GM23248 (cell line): ENCODE results near the gene SLC44A5. TPM values are rescaled to one million over a fixed set of nuclear protein-coding genes. Genes with fewer than 3 reads are reported as not detected.

Source experiments
- DNase-seq: peaks from one replicate; pipeline ENCODE4 v3.0.0-alpha.2; 2015
- H2AFZ ChIP-seq: fragments of 200-600 bp; sonication (generic); 2 replicates; pipeline ENCODE4 v1.6.1; 2016; ENCODE audit warnings: antibody characterized with exemption
- H3F3A ChIP-seq: fragments of 200-600 bp; sonication (generic); 2 replicates; pipeline ENCODE4 v1.6.1; 2016; ENCODE audit warnings: mild to moderate bottlenecking, antibody characterized with exemption, mixed run types; ENCODE audit not compliant: insufficient read depth
- H3K27ac ChIP-seq: fragments of 200-600 bp; sonication (generic); 2 replicates; pipeline ENCODE4 v1.5.1; 2016; ENCODE audit warnings: mild to moderate bottlenecking
- H3K27me3 ChIP-seq: fragments of 200-600 bp; sonication (generic); replicated peaks from 2 replicates; pipeline ENCODE4 v1.6.1; 2016; ENCODE audit warnings: mild to moderate bottlenecking; ENCODE audit not compliant: insufficient read depth
- H3K36me3 ChIP-seq: fragments of 200-600 bp; sonication (generic); 2 replicates; pipeline ENCODE4 v1.6.1; 2016; ENCODE audit warnings: low read depth, mild to moderate bottlenecking
- H3K4me1 ChIP-seq: fragments of 200-600 bp; sonication (generic); 2 replicates; pipeline ENCODE4 v1.6.1; 2016; ENCODE audit warnings: mild to moderate bottlenecking; ENCODE audit not compliant: insufficient read depth
- H3K4me2 ChIP-seq: fragments of 200-600 bp; sonication (generic); one replicate; pipeline ENCODE4 v1.6.1; 2016; ENCODE audit warnings: mild to moderate bottlenecking; ENCODE audit not compliant: unreplicated experiment
- H3K4me3 ChIP-seq: fragments of 200-600 bp; sonication (generic); 2 replicates; pipeline ENCODE4 v1.5.1; 2016; ENCODE audit warnings: mild to moderate bottlenecking
- H3K79me2 ChIP-seq: fragments of 200-600 bp; sonication (generic); 2 replicates; pipeline ENCODE4 v1.6.1; 2016; ENCODE audit warnings: mild to moderate bottlenecking; ENCODE audit not compliant: insufficient read depth
- H3K9ac ChIP-seq: fragments of 200-600 bp; sonication (generic); 2 replicates; pipeline ENCODE4 v1.6.1; 2016; ENCODE audit warnings: mild to moderate bottlenecking
- H3K9me2 ChIP-seq: fragments of 200-600 bp; sonication (generic); 2 replicates; pipeline ENCODE4 v1.6.1; 2016; ENCODE audit warnings: mixed run types, mild to moderate bottlenecking, moderate library complexity; ENCODE audit not compliant: insufficient read depth
- H3K9me3 ChIP-seq: fragments of 200-600 bp; sonication (generic); one replicate; pipeline ENCODE4 v1.6.1; 2017; ENCODE audit warnings: low read depth
- H4K20me1 ChIP-seq: fragments of 200-600 bp; sonication (generic); 2 replicates; pipeline ENCODE4 v1.6.0; 2016; ENCODE audit not compliant: insufficient read depth
- EZH2 ChIP-seq: fragments of 200-600 bp; sonication (generic); IDR thresholded peaks from 2 replicates; pipeline ENCODE4 v1.6.1; 2018; ENCODE audit warnings: antibody characterized with exemption, mild to moderate bottlenecking; ENCODE audit not compliant: insufficient read depth, poor library complexity, severe bottlenecking
- EZH2phosphoT487 ChIP-seq: fragments of 200-600 bp; sonication (generic); IDR thresholded peaks from 2 replicates; pipeline ENCODE4 v1.6.1; 2018; ENCODE audit warnings: antibody characterized with exemption, moderate library complexity, mild to moderate bottlenecking, low read depth; ENCODE audit not compliant: insufficient read depth
- WGBS, 2 experiments: methylation state at CpG; one replicate each; pipeline ENCODE4 v1.1.6; 2015 to 2017; ENCODE audit warnings: low lambda C conversion rate in 2 of 2, low coverage in 1 of 2; ENCODE audit errors: missing lambda C conversion rate in 2 of 2; 5-methylcytosine and 5-hydroxymethylcytosine counted together
- in situ Hi-C: fragments of 300-500 bp; cut with MboI; formaldehyde crosslinking; loops from 2 replicates; pipeline ENCODE4 v1.15.0; 2020
- polyA plus RNA-seq: library from polyadenylated mRNA; unstranded; fragments of >200 nt; fragmentation: Nextera tagmentation; extraction: Ambion mirVana; gene quantifications from 2 replicates; pipeline ENCODE4 v1.2.1, GENCODE V29; 2016
- total RNA-seq: library from RNA; depleted of rRNA; stranded (reverse); fragments of >200 nt; shearing (Covaris generic); gene quantifications from 2 replicates; pipeline ENCODE4 v1.2.3, GENCODE V29; 2014

Gene SLC44A5
- total and polyA plus RNA-seq, 2 experiments from 2014 or later = not detected

GRCh38 chr1:75542818-75543570 lies 67.9 kb downstream of the SLC44A5 start:
- DNase-seq = no peak
- Histone ChIP-seq H2AFZ (no peak overlapping the region), H3K27ac (no peak overlapping the region), H3K9me3 (no peaks in the 10 kb centered on the region), H3K4me3 (no peak overlapping the region), H3K9me2 (no peaks in the 10 kb centered on the region), H3K4me2 (no peak overlapping the region), H3F3A (no peaks in the 10 kb centered on the region), H3K9ac (no peak overlapping the region), H3K4me1 (no peaks in the 10 kb centered on the region), H3K27me3 (no peaks in the 10 kb centered on the region), H3K79me2 (no peaks in the 10 kb centered on the region), H4K20me1 (no peaks in the 10 kb centered on the region), H3K36me3 (no peaks in the 10 kb centered on the region)
- TF ChIP-seq EZH2 = no peak
- TF ChIP-seq EZH2phosphoT487 = no peak
- WGBS, 2 experiments = 62 to 73% methylated on average over 5 of the region's 5 CpGs
- in situ Hi-C loops = no loop called here

GRCh38 chr1:75539230-75540116 lies 71.4 kb downstream of the SLC44A5 start:
- Histone ChIP-seq H2AFZ (no peak overlapping the region), H3K4me3 (no peak overlapping the region), H3K9me2 (no peaks in the 10 kb centered on the region), H3K4me2 (no peak overlapping the region), H3K9me3 (no peaks in the 10 kb centered on the region), H3K27ac (no peak overlapping the region), H3K36me3 (no peaks in the 10 kb centered on the region), H3K27me3 (no peaks in the 10 kb centered on the region), H3F3A (no peaks in the 10 kb centered on the region), H3K79me2 (no peaks in the 10 kb centered on the region), H3K9ac (no peak overlapping the region), H4K20me1 (no peaks in the 10 kb centered on the region), H3K4me1 (no peaks in the 10 kb centered on the region)
- peak; percentile 4 for DNase-seq
- 34 to 41% methylated on average over 6 of the region's 6 CpGs for WGBS, 2 experiments
- in situ Hi-C loops = no loop called here
- TF ChIP-seq EZH2 (no peak), EZH2phosphoT487 (no peak)

GRCh38 chr1:75533085-75533484 lies 77.8 kb downstream of the SLC44A5 start:
- TF ChIP-seq EZH2phosphoT487 (no peak), EZH2 (no peak)
- Histone ChIP-seq H3K27me3 (no peaks in the 10 kb centered on the region), H2AFZ (no peak overlapping the region), H3K9me3 (no peaks in the 10 kb centered on the region), H3K27ac (no peak overlapping the region), H3K79me2 (no peaks in the 10 kb centered on the region), H4K20me1 (no peaks in the 10 kb centered on the region), H3K36me3 (no peaks in the 10 kb centered on the region), H3F3A (no peaks in the 10 kb centered on the region), H3K4me3 (no peak overlapping the region), H3K9ac (no peak overlapping the region), H3K9me2 (no peaks in the 10 kb centered on the region), H3K4me2 (no peak overlapping the region), H3K4me1 (no peaks in the 10 kb centered on the region)
- no peak for DNase-seq
- 24 to 35% methylated on average over 2 of the region's 2 CpGs for WGBS, 2 experiments
- in situ Hi-C loops = no loop called here

DNA sequence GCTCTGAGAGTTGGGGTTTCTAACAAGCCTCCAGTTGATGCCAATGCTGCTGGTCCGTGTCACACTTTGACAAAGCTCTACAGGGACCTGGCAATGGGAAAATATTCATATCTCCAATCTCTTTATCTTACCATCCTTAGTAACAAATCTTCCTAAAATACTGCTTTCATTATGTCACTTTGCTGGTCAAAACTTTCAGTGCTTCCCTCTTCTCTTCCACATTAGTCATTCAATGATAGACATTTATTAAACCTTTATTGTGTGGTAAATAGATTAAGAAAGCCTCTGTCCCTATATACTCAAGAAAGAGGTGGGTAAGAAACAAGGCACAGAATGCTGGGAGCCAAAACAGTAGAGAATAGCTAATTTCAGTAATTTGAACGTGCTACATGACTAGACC lies 79.3 kb downstream of the SLC44A5 start:
- Histone ChIP-seq H3K27ac (no peak overlapping the region), H2AFZ (no peak overlapping the region), H3K4me3 (no peak overlapping the region), H3K4me1 (no peaks in the 10 kb centered on the region), H3K79me2 (no peaks in the 10 kb centered on the region), H3K27me3 (no peaks in the 10 kb centered on the region), H3K4me2 (no peak overlapping the region), H3K9me3 (no peaks in the 10 kb centered on the region), H3K36me3 (no peaks in the 10 kb centered on the region), H4K20me1 (no peaks in the 10 kb centered on the region), H3F3A (no peaks in the 10 kb centered on the region), H3K9ac (no peak overlapping the region), H3K9me2 (no peaks in the 10 kb centered on the region)
- in situ Hi-C loops = no loop called here
- no peak for TF ChIP-seq EZH2phosphoT487
- TF ChIP-seq EZH2 = no peak
- WGBS, 2 experiments = 0 to 10% methylated on average over 2 of the region's 2 CpGs
- no peak for DNase-seq
